NCI-H2081 treated with DMSO at 0.1 percent for 48 hours (cell line): ENCODE results near the gene ZNF394.
A peak's percentile ranks its signal among the peaks of the same experiment; 100 is the strongest.

Source experiments
- DNase-seq: peaks from one replicate; lab custom pipeline; 2025; lab: John Stamatoyannopoulos, UW

ZNF394 gene

GRCh38 chr7:99493823-99494222 lies 6.3 kb downstream of the ZNF394 start:
- DNase-seq: no peak

GRCh38 chr7:99490878-99491277 lies 9.2 kb downstream of the ZNF394 start:
- no peak for DNase-seq

DNA sequence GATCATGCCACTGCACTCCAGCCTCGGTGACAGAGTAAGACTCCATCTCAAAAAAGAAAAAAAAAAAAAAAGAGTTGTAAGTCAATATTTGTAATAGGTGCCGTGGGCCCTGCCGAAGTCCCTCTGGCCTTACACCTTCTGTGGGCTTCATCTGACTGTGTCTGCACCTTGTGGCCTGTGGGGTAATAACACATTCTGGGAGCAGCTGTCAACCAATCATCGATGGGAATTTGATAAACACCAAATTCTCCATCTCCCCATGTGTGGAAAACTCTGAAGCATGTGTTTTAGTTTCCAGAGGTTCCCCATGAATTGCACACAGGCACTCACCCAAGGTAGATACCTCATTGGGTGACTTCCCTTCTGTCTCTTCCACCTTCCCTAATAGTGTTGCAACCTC lies 10.8 kb downstream of the ZNF394 start:
- DNase-seq: no peak

DNA sequence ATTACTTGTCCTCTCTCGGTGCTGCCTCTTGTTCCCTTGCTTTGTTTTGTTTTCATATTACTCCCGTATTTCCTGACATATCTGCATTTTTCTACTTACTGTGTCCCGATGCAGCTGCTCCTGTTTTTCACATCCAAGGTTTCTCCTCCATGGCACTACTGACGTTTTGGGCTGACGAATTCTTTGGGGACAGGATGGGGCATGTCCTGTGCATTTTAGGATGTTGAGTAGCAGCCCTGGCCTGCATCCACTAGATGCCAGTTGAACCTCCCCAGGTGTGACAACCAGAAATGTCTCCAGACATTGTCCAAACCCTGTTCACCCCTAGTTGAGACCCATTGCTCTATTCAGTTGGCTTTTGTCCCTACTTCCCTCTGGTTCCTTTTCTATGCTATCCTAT lies 15.0 kb downstream of the ZNF394 start:
- DNase-seq: no peak

- DNase-seq: no peak
Observed at GRCh38 chr7:99478464-99479440, 21.3 kb downstream of the ZNF394 start.

DNA sequence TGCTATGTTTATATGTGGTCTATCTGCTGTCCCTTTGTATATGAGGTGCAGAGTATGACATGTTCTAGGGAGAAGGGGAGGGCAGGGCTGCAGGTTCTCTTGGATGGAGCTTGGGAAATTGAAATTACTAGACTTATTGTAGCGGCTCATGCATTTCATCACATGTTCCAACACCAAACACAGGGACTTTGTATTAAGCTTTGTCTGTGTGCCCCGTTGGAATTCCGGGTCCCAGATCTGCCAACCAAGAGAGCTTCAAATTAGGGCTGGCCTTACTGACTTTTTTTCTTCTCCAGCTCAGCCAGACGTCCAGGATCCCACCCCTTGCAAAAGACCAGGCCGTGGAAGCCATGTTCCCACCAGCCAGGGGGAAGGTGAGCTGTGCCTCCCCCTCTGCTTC lies 24.0 kb downstream of the ZNF394 start:
- DNase-seq: no peak

DNA sequence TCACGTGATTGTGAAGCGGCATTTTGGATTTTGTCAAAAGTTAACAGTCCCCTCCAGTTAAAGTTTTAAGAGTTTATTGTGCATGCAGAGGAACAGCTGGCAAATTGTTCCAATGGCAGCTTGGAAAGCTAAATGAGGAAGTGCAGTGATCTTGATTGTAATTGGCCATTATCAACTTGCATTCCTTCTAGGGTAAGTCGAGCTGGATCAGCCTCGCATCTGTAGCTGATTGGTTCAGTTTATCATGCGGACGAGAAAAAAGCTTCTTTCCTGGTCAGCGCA lies 26.8 kb downstream of the ZNF394 start:
- no peak for DNase-seq

- DNase-seq: peak; percentile 92
Observed at GRCh38 chr7:99472561-99473314, 27.3 kb downstream of the ZNF394 start, which contains the start of gene ZNF789. ZNF789 (plus strand) TSS chr7:99472890; CDS start chr7:99476457, 3,567 bp downstream.

DNA sequence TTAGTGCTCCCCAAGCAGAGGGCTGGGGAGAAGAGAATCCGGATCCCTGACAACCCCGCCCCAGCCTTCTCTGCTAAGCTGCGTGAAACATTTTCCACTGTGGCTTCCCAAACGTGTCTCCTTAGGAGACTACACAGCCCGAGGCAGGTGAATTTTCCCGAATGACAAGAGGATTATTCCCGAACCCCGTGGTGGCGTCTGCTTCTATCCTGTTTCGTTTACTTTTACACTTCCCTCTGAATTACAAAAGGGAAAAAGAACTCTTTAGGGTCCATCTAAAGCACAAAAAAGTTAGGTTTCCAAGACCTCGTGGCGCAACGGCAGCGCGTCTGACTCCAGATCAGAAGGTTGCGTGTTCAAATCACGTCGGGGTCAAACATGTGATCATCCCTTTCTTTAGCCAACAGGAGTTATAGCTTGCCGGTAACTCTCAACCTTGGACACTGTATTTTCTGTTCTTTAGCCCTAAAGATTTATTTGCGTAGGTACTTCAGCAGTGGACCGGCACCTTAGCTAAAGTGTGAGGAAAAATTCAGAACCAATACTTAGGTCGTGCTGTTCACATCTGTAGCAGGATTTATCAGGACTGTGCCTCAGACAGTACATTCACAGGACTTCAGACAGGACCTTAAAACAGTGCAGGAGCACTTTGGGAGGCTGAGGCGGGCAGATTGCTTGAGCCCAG lies 30.6 kb downstream of the ZNF394 start:
- no peak for DNase-seq

DNA sequence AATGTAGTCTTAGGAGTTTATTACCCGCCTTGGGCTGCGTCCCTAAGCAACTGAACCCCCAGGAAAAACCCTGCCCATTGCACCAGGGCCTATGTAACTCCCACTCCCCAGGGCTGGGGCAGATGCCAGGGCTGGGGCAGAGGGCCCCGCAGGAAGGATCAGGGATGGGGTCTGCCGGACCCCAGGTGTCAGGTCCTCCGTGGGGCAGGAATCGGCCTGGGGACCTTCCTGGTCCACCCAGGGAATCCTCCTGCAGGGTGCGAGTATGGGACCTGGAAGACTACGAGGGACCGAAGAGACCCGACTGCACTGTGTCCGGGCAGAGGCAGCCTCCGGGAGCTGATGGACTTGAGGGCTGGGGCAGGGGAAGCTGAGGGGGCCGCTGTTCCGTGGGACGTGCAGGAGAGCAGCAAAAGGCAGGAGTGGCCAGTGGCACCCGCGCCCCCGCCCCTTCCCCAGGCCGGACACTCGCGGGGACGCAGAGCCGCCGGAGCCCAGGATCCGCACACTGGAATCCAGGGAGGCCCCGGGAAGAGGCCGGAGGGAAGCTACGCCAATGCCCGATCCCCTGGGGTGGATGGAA lies 31.7 kb downstream of the ZNF394 start:
- DNase-seq: no peak

DNA sequence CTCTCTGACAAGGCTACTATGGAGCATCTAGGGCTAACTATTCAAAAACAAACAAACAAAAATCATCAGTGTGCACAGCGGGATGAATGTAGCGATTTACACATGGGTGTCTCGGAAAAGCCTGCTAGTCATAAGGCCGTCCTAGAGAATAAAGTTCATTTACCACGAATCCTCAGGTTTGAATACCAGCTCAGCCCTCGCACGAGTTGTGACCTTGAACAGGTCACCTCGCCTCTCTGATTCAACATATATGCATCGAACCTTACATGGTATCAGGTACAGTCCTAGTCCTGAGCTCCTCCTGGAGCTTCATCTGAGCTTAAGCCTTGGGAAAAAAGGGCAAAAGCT lies 34.7 kb downstream of the ZNF394 start:
- DNase-seq: no peak

DNA sequence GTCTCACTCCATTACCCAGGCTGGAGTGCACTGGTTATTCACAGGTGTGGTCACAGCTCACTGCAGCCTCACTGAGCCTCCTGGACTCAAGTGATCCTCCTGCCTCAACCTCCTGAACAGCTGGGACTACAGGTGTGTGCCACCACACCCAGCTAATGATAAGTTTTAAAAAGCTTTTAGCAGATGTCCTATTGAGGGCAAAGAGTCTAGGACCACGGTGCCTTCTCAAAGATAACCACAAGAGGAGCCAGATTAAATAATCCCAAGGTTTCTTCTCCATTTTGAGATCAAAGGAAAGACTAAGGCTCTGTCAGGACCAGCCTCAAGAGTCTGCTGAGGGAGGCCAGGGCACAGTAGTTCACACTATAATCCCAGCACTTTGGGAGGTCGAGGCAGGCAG lies 38.9 kb downstream of the ZNF394 start:
- no peak for DNase-seq

GRCh38 chr7:99460651-99461050 lies 39.4 kb downstream of the ZNF394 start:
- DNase-seq: no peak

GRCh38 chr7:99459087-99459486 lies 41.0 kb downstream of the ZNF394 start:
- no peak for DNase-seq

GRCh38 chr7:99457650-99458493 lies 42.2 kb downstream of the ZNF394 start:
- DNase-seq: no peak

- no peak for DNase-seq
Observed at GRCh38 chr7:99457050-99457649, 42.9 kb downstream of the ZNF394 start.

DNA sequence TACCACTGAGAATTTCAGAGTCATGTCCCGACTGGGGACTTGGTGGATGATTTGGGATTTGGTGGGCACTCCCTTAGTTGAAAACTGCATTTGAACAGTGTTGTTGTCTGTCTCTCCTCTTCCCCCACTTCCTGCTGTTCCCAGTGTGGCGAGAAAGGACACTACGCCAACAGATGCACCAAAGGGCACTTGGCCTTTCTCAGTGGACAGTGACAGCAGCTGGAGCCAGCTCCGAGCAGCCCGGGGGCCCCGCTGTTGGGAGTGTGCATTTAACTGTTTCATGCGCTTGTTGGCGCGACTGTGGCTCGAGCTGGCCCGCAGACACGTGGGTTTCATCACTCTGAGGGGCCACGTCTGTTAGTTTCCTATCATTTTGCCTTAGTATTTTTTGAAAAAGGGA lies 43.8 kb downstream of the ZNF394 start:
- no peak for DNase-seq

GRCh38 chr7:99455874-99456273 lies 44.2 kb downstream of the ZNF394 start:
- DNase-seq: no peak

GRCh38 chr7:99453105-99453504 lies 47.0 kb downstream of the ZNF394 start:
- no peak for DNase-seq

DNA sequence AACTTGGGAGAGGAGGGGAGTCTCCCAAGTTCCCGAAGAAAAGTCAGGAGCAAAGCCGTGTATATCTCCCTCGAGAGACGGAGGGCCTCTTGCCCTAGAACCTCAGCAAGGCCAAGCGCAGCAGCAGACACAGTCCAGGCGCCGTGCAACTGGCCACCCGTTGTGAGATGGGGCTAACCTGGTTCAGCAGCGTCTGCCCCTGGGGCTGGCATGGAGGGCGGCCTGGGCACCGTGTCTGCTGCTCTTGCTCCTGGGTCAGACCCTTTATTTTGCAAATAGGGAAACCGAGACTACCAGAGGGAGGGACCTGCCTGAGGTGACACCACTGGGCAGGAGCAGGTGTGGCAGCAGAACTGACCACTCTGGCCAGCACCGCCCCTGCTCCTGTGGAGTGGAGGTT lies 47.5 kb downstream of the ZNF394 start:
- DNase-seq: no peak

DNA sequence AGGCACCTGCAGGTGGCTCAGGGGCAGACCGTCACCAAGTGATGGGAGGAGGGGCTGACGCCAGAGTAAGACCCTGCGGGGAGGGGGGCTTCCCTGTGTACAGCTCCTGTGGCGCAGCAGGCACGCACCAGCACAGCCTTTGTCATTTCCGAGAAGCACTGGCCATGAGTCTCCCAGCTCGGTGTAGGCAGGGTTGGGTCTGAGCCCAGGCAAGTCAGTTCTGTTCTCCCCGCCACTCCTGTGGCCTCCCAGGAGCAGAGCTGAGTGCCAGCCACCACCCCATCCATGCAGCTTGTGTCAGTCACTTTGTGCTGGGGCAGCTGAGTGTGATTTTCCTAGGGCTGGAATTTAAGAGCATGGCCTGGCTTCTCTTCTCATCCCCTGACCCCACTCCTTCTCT lies 48.1 kb downstream of the ZNF394 start:
- no peak for DNase-seq
